Measurements from ENCODE around the gene PCDHB7.
"Not testable (repeated sequence)": the region's sequence is repeated elsewhere in the genome, so short reads cannot be mapped to it uniquely, and the experiment has no call there.

Gene PCDHB7

GRCh38 chr5:141172381-141173204 lies at the start of gene PCDHB7:
TSS of gene PCDHB7 (plus strand) at chr5:141172644. CDS start at chr5:141172836, 192 bp downstream.
- no peak for DNase-seq

- not testable (repeated sequence) for DNase-seq
Measured at GRCh38 chr5:141123396-141124135, 48.9 kb upstream of the PCDHB7 start.

- DNase-seq, result no peak
Measured at GRCh38 chr5:141127305-141127704, 45.1 kb upstream of the PCDHB7 start.

- DNase-seq, result no peak
Measured at GRCh38 chr5:141135030-141135717, 37.3 kb upstream of the PCDHB7 start, which contains the start of gene PCDHB5. TSS of gene PCDHB5 (plus strand) at chr5:141135206. CDS start at chr5:141135435, 229 bp downstream.

GRCh38 chr5:141135718-141136266 lies 36.7 kb upstream of the PCDHB7 start:
- no peak for DNase-seq

GRCh38 chr5:141137346-141137745 lies 35.1 kb upstream of the PCDHB7 start:
- DNase-seq, result not testable (repeated sequence)

GRCh38 chr5:141149812-141150211 lies 22.6 kb upstream of the PCDHB7 start, which contains the start of gene PCDHB6:
TSS of gene PCDHB6 (plus strand) at chr5:141150057. CDS start at chr5:141150258, 201 bp downstream.
- no peak for DNase-seq

GRCh38 chr5:141150224-141150992 lies 22.0 kb upstream of the PCDHB7 start:
- DNase-seq, result no peak

- DNase-seq, result no peak
Measured at GRCh38 chr5:141150993-141151325, 21.5 kb upstream of the PCDHB7 start.

GRCh38 chr5:141151632-141152031 lies 20.8 kb upstream of the PCDHB7 start:
- DNase-seq, result not testable (repeated sequence)

GRCh38 chr5:141152096-141152495 lies 20.3 kb upstream of the PCDHB7 start:
- DNase-seq, result not testable (repeated sequence)

- peak in 1 of 2 experiments; percentile 49 for DNase-seq
Measured at GRCh38 chr5:141155540-141156374, 16.7 kb upstream of the PCDHB7 start.

- DNase-seq, result not testable (repeated sequence)
Measured at GRCh38 chr5:141157356-141157755, 15.1 kb upstream of the PCDHB7 start.

- DNase-seq, result not testable (repeated sequence)
Measured at GRCh38 chr5:141157901-141158300, 14.5 kb upstream of the PCDHB7 start.

GRCh38 chr5:141174291-141175104 lies 2.1 kb downstream of the PCDHB7 start:
- DNase-seq, result not testable (repeated sequence)

- no peak for DNase-seq
Measured at GRCh38 chr5:141175933-141176332, 3.5 kb downstream of the PCDHB7 start.

- DNase-seq, result not testable (repeated sequence)
Measured at GRCh38 chr5:141177577-141178191, 5.2 kb downstream of the PCDHB7 start, which contains the start of gene PCDHB8. TSS of gene PCDHB8 (plus strand) at chr5:141177790. CDS start at chr5:141178035, 245 bp downstream.

- DNase-seq, result not testable (repeated sequence)
Measured at GRCh38 chr5:141179371-141179770, 6.9 kb downstream of the PCDHB7 start.

- not testable (repeated sequence) for DNase-seq
Measured at GRCh38 chr5:141179876-141180275, 7.4 kb downstream of the PCDHB7 start.
